Sigmoid colon (tissue), 4 donors: ENCODE results near the gene ABHD16A.

Experiments used
- CTCF ChIP-seq, 4 experiments: fragments of 450-650 bp in 3 of 4; fragments of 200-600 bp in 1 of 4; IDR thresholded peaks; one replicate each; pipeline ENCODE4 v1.5.1; 2016 to 2019; ENCODE audit warnings: antibody characterized with exemption in 4 of 4, mild to moderate bottlenecking in 3 of 4, moderate library complexity in 2 of 4
- EP300 ChIP-seq, 4 donors: sonication (generic); formaldehyde crosslinking; IDR thresholded peaks; one replicate each; pipeline ENCODE4 v1.6.1; 2017; ENCODE audit warnings: antibody characterized with exemption in 4 of 4

GRCh38 chr6:31640612-31641011, 62.5 kb downstream of the ABHD16A start:
- no peak for TF ChIP-seq CTCF (IDR thresholded peaks at IDR 0.05)
- TF ChIP-seq EP300 (IDR thresholded peaks at IDR 0.05): no peak
